ENCODE results near the gene PLLP.

The PLLP gene

GRCh38 chr16:57216968-57217367, 67.5 kb downstream of the PLLP start:
- H3K27ac ChIP-seq, result no peak overlapping the region
- in situ Hi-C loops (cut with HindIII; ENCODE audit: low pct_ligation_motif_present, low sequenced_read_pairs), result no loop called here
- no peak for TF ChIP-seq CTCF (IDR thresholded peaks at IDR 0.05; ENCODE audit: low read depth, low read length, missing control alignments)
- H3K27me3 ChIP-seq (replicated peaks), result no peaks in the 10 kb centered on the region
- DNase-seq, result no peak
- H3K4me3 ChIP-seq (ENCODE audit: low read depth, low read length), result no peak overlapping the region
- H3K36me3 ChIP-seq (replicated peaks), result peaks cover 84% of the 10 kb centered on the region

- peaks cover 75% of the 10 kb centered on the region for H3K36me3 ChIP-seq (replicated peaks)
- no peak overlapping the region for H3K27ac ChIP-seq
- no peaks in the 10 kb centered on the region for H3K27me3 ChIP-seq (replicated peaks)
- H3K4me3 ChIP-seq (ENCODE audit: low read depth, low read length), result no peak overlapping the region
- in situ Hi-C loops (cut with HindIII; ENCODE audit: low pct_ligation_motif_present, low sequenced_read_pairs), result no loop called here
- no peak for TF ChIP-seq CTCF (IDR thresholded peaks at IDR 0.05; ENCODE audit: low read depth, low read length, missing control alignments)
- no peak for DNase-seq
These were observed 71.0 kb downstream of the PLLP start for GRCh38 chr16:57213462-57213861.

- Histone ChIP-seq H3K4me3 (ENCODE audit: low read depth, low read length) (no peak overlapping the region), H3K27me3 (replicated peaks) (no peaks in the 10 kb centered on the region), H3K36me3 (replicated peaks) (peaks cover 62% of the 10 kb centered on the region), H3K27ac (no peak overlapping the region)
- no peak for DNase-seq
- in situ Hi-C loops (cut with HindIII; ENCODE audit: low pct_ligation_motif_present, low sequenced_read_pairs), result no loop called here
- no peak for TF ChIP-seq CTCF (IDR thresholded peaks at IDR 0.05; ENCODE audit: low read depth, low read length, missing control alignments)
These were observed 74.7 kb downstream of the PLLP start for GRCh38 chr16:57209780-57210179.

- H3K4me3 ChIP-seq (ENCODE audit: low read depth, low read length), result no peak overlapping the region
- peaks cover 57% of the 10 kb centered on the region for H3K36me3 ChIP-seq (replicated peaks)
- DNase-seq, result no peak
- no peak for TF ChIP-seq CTCF (IDR thresholded peaks at IDR 0.05; ENCODE audit: low read depth, low read length, missing control alignments)
- H3K27me3 ChIP-seq (replicated peaks), result no peaks in the 10 kb centered on the region
- H3K27ac ChIP-seq, result no peak overlapping the region
- in situ Hi-C loops (cut with HindIII; ENCODE audit: low pct_ligation_motif_present, low sequenced_read_pairs), result no loop called here
These were observed 75.5 kb downstream of the PLLP start for GRCh38 chr16:57208926-57209325.

Measured in brain microvascular endothelial cell (primary cell).